GM12878 (cell line): ENCODE measurements around the gene RHOB.

Source experiments
- ATF2 ChIP-seq: IDR thresholded peaks from 2 replicates; pipeline ENCODE4 v1.6.1; 2012; ENCODE audit warnings: low read length, inconsistent platforms
- CEBPB ChIP-seq, 2 experiments: fragments of 150-350 bp in 1 of 2; IDR thresholded peaks; 2 replicates each; pipeline ENCODE4 v1.6.1; 2012 to 2014; ENCODE audit warnings: low read depth in 2 of 2, low read length in 2 of 2, borderline replicate concordance in 1 of 2, inconsistent platforms in 1 of 2
- CTCF ChIP-seq, 3 experiments: IDR thresholded peaks in 2 of 3; conservative IDR thresholded peaks in 1 of 3; 2 replicates each; pipeline ENCODE4 v1.5.1; 2011; ENCODE audit warnings: low read depth in 3 of 3, low read length in 3 of 3, mild to moderate bottlenecking in 3 of 3, control low read depth in 2 of 3, moderate library complexity in 2 of 3, inconsistent platforms in 1 of 3, mixed read lengths in 1 of 3; ENCODE audit not compliant: control insufficient read depth in 2 of 3, insufficient read depth in 1 of 3; ENCODE audit errors: extremely low read depth in 1 of 3
- ESRRA ChIP-seq: IDR thresholded peaks from 2 replicates; pipeline ENCODE4 v1.6.1; 2012; ENCODE audit warnings: mild to moderate bottlenecking, low read length, improper control_type of control experiment
- EZH2 ChIP-seq: IDR thresholded peaks from 2 replicates; pipeline ENCODE4 v1.6.1; 2012; ENCODE audit warnings: low read depth, mild to moderate bottlenecking, control low read depth, inconsistent platforms, low read length, borderline replicate concordance; ENCODE audit not compliant: control insufficient read depth
- FOS ChIP-seq: IDR thresholded peaks from 3 replicates; pipeline ENCODE4 v1.6.1; 2011; ENCODE audit warnings: borderline replicate concordance; ENCODE audit not compliant: insufficient read length; ENCODE audit errors: extremely low read depth
- IRF5 ChIP-seq: fragments of 450-650 bp; IDR thresholded peaks from 2 replicates; pipeline ENCODE4 v1.6.1; 2017; ENCODE audit warnings: borderline replicate concordance
- JUND ChIP-seq: IDR thresholded peaks from 2 replicates; pipeline ENCODE4 v1.6.1; 2012; ENCODE audit warnings: low read depth, mild to moderate bottlenecking, low read length, improper control_type of control experiment, moderate library complexity
- PBX3 ChIP-seq: IDR thresholded peaks from 2 replicates; pipeline ENCODE4 v1.6.1; 2011; ENCODE audit warnings: mild to moderate bottlenecking, low read depth, low read length, moderate library complexity; ENCODE audit not compliant: insufficient replicate concordance
- POLR2A ChIP-seq: IDR thresholded peaks from 2 replicates; pipeline ENCODE4 v1.6.1; 2011; ENCODE audit warnings: low read depth, mild to moderate bottlenecking, low read length
- POLR2AphosphoS5 ChIP-seq: IDR thresholded peaks from 2 replicates; pipeline ENCODE4 v1.6.1; 2011; ENCODE audit warnings: mild to moderate bottlenecking, low read length, inconsistent platforms
- RAD21 ChIP-seq: IDR thresholded peaks from 2 replicates; pipeline ENCODE4 v1.6.1; 2011; ENCODE audit warnings: mild to moderate bottlenecking, low read depth, low read length, moderate library complexity; ENCODE audit not compliant: insufficient read depth
- SIN3A ChIP-seq: IDR thresholded peaks from 2 replicates; pipeline ENCODE4 v1.6.1; 2012; ENCODE audit warnings: low read depth, low read length, improper control_type of control experiment
- SMC3 ChIP-seq: IDR thresholded peaks from 2 replicates; pipeline ENCODE4 v1.6.1; 2011; ENCODE audit warnings: low read length, improper control_type of control experiment, borderline replicate concordance

- TF ChIP-seq SIN3A (no peak), FOS (peak; percentile 4), JUND (peak; percentile 50; the same call in 1 of the 2 replicates), POLR2AphosphoS5 (peak; percentile 99), ATF2 (peak; percentile 76; the same call in 1 of the 2 replicates), PBX3 (peak; percentile 96), IRF5 (no peak), ESRRA (no peak), CTCF (IDR thresholded peaks at IDR 0.05 in 2 of 3, conservative IDR thresholded peaks at IDR 0.05 in 1 of 3; ENCODE audit: control insufficient read depth in 2 of 3, extremely low read depth in 1 of 3, insufficient read depth in 1 of 3, low read depth in 3 of 3, low read length in 3 of 3) (no peak), POLR2A (peak; percentile 98), SMC3 (no peak; the same call in 1 of the 2 replicates), EZH2 (no peak), RAD21 (0 out of 2 replicates have a peak, but pooled peaks have one; percentile 11), CEBPB (IDR thresholded peaks at IDR 0.05; ENCODE audit: borderline replicate concordance in 1 of 2, low read depth in 2 of 2, low read length in 2 of 2) (no peak)
Measured at GRCh38 chr2:20446917-20447436, at the start of gene RHOB.
